Central memory CD4-positive, alpha-beta T cell (primary cell): ENCODE data around the gene EIF5A.
A peak's percentile ranks its signal among the peaks of the same experiment; 100 is the strongest.

Experiments used
- DNase-seq: peaks from one replicate; pipeline ENCODE4 v3.0.0; 2022
- total RNA-seq, 3 experiments: gene quantifications; one replicate each; lab custom pipeline; 2026; lab: John Stamatoyannopoulos, UW

Gene EIF5A
- total RNA-seq: 173 to 1,020 (median 207) reads per million in 3 experiments

DNA sequence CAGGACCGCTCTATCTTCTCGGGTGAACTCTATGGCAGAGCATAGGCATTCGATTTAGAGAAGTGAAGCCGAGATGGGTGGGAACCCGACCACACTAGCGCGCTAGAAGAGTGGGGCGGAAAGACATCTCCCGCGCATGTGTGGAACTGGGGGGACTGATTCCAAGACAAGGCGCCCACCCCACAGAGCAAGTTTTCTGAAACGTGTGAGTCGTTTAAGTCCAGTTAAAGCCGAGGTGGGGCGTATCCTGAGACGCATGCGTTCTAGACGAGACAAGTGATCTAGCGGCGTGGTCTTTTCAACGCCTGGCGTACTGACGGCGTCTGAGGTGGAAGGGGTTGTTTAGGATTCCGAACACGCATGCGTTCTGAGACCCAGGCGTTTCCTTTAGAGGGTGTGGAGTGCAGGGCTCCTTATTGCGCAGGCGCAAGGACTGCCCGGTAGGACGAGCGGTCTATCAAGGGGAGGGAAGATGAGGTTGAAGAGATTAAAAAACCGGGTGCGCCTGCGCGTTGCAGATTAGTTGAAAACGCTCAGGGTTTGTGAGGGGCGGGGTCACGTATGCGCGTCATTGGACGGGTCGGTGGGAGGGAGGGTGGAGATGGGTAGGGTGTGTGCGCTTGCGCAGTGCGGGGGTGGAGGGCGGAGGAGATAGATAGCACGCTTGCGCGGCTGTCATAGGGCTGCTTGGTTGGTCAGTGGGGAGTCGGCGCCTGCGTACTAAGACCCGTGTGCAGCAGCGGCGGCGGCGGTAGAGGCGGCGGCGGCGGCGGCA lies at the start of gene EIF5A:
Gene EIF5A, plus strand, starts transcription at position 718 of the 775 bp plus-strand sequence. CDS start 2,008 bp downstream, outside the sequence.
- DNase-seq: peak; percentile 100

DNA sequence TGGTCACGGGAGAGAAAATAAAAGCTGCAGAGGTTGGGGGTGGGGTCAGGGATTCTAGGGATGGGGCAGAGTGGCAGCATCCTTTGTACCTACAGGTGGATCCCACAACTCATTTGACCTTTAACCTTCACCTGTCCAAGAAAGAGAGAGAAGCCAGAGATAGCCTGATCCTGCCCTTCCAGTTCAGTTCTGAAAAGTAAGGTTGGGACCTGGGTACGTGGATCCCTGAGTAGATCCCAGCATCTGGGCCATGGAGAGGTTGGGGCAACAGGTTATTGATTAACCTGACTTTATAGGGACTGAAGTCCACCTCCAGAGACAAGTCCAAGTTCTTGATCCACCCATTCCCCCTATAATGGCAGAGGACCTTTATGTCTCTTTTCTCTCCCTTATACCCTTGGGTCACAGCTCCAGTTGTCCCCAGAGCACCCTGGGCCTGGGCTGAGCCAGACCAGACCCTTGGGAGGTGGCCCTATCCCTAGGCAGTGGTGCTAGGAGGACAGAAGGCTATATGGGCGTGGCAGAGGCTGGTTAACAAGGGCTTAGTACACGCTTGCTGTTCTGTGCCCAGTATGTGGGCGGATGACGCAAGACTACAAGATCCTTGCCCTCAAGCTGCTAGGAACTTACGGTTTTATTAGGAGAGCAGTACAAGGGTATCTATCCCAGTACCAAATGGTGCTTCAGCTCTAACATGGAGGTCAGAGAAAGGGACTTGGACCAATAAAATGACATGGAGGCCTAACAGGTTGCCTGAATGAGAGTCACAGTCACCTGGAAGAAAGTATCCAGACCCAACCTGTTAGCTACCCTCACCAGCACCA lies 48.5 kb upstream of the EIF5A start:
- DNase-seq: no peak

DNA sequence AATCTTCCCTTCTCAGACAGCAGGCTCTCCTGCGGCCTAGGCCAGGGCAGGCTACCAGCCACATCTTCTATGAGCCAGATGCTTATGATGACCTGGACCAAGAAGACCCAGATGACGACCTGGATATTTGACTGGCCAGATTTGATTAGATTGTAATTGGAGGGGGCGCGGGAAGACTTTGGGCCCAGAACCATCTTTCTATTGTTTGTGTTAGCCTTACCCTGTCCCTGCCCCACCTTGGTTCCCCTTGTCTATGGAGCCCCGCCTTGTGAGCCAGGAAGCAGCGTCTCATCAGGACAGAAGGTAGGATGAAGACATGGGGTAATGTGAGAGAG lies 47.9 kb upstream of the EIF5A start:
- DNase-seq: no peak

DNA sequence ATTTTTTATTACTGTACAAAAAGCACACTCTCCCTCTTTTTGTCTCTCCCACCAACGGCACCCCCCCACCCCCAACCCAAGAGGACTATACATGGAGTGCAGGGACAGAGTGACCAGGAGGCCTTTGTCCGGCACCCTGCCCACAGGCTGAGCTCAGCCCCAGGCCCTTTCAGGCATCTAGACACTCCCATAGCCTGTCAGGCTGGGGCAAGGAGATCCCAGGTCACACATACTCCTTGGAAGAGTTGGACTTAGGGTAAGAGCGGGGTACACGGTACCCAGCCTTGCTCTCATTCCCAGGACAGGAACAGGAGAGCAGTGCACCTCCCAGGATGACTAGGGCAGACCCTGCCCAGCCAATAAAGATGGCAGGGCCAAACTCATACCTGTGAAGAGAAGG lies 47.3 kb upstream of the EIF5A start:
- no peak for DNase-seq

DNA sequence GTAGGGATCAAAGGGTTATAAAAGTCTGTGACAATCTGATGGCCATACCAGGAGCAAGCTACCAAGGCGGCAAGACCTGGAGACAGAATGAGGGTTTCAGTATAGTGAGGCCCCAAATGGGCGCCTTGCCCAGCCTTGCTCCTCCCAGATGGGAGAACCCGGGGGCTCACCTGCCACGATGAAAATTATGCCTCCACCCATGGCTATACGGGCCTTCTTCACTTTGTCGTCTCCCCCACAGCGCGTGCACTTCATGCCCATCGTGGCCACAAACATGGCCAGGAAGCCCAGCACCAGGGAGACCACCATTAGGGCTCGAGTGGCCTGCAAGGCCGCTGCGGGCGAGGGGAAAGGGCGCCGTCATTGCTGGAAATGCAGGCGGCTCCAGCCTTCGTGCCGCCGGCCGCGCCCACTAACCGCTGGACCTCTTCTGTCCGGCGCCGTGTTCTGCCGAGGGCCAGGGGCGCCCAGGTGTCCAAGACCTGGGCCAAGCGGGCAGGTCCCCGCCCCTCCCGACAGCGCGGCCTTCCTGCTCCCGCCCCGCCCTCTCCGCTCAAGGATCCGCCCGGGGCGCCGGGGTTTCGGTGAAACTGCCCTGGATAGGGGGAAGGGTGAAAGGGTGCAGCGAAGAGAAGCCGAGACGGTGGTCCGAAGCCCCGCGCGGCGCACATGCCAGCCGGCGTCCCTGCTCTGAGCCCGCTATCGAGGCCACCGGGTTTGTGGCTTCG lies 46.6 kb upstream of the EIF5A start:
- peak; percentile 23 for DNase-seq

DNA sequence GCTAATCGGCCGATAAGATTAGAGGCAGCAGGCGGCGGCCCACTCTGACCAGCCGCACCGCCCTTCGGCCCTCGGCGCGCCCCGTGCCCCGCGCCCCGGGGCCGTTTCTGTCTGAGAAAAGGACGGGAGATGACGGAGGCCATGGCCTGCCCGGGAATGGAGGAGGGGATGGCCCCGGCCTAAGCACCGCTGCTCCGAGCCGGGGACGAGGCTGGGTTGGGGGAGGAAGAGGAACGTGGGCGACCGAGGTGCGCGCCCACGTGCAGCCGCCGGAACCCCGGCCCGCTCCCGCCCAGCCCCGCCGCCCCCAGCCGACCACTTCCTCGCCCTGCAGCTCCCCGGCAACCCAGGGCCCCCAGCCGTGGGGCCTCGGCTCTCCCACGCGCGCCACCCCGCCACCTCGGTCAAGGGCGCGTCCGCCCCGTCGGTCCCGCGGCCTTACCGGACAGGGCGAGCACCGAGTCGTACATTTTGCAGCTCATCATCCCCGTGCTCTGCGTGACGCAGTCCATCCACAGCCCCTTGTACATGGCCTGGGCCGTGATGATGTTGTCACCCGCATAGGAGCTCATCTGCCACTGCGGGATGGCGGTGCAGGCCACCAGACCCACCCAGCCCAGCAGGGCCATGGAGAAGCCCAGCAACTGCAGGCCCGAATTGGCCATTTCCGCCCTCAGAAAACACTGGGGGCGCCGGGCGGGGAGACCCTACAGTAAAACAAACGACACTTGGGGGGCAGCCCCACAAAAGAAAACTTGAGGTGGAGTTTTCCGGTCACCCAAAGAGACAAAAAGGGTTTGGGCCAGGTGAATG lies 45.8 kb upstream of the EIF5A start:
- peak; percentile 17 for DNase-seq

DNA sequence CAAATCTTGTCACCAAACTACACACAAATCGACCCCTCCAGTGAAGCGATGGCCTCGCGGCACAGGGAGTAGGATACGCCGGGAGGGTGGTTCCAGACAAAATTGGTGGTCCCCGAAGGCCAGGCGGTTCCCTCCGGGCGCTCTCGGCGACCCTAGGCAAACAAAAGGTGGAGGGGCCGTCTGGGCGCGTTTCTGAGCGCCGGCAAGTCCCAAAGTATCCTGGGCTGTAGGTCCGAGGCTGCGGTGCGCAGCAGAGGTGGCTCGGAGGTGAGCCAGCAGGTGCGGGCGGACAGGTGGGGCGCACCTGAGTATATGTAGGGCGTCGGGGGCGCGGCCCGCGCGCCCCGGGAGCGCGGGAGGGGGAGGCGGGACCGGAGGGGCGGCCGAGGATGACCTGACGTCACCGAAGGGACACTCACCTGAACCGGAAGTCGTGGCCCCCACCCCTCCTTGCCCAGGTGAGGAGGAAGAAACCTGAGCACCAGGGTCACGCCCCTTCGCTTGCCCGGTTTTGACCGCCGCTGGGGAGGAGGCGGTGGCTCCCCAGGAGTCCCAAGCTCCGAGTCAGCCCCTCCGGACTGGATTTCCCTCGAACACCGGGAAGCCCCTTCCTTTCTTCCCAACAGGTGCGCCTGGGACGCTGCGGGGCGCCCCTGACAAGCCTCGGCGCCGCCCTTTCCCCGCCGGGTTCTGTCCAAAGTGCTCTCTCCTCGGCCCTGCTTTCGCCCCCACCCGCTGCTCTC lies 45.1 kb upstream of the EIF5A start, which contains the start of gene CLDN7:
Gene CLDN7, minus strand, starts transcription at position 287 of the 743 bp plus-strand sequence. CDS start 435 bp downstream, outside the sequence.
- no peak for DNase-seq

DNA sequence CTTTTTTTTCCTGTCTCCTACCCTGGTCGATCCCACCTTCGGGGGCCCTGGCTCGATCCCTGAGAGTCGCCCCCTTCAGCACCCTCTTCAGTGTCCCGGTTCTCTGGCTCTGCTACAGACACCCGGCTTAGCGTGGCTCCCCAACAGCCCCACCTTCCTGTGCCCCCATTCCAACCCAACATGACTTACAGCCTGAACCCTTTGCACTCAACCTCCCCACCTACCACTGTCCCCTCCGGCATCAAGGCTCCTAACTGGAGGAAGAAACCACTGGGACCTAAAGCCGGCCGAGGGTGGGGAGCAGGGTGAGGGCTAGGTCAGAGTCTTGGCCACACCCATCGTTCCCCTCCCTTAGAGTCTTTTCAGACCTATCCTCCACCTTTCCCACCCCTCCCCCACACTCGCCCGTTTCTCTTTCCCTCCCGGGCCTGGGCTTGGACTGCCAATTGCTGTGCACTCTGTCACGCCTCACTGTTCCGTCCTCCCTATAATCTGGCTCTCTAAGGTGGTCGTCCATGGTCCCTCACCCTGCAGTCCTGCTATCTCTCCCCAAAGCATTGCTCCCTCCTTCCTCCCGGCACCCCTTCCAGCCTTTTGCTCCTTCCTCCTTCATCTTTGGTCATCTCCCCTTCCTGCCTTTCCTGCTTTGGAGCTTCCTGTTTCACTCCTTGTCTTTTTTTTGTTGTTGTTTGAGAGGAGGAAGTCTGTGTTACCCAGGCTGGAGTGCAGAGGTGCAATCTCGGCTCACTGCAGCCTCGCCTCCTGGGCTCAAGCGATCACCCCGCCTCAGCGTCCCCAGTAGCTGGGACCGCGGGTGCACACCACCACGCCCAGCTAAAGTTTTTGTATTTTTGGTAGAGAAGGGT lies 44.3 kb upstream of the EIF5A start:
- no peak for DNase-seq

DNA sequence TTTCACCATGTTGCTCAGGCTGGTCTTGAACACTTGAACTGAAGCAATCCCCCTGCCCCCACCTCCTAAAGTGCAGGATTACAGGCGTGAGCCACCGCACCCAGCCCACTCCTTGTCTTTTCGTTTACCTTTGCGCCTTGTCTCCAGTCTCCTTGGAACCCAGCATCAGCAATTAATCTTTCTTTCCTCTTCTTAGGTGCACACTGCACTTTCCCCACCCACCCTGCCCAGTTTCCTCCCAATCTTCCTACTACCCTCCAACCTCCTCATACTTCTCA lies 43.7 kb upstream of the EIF5A start:
- DNase-seq: no peak

DNA sequence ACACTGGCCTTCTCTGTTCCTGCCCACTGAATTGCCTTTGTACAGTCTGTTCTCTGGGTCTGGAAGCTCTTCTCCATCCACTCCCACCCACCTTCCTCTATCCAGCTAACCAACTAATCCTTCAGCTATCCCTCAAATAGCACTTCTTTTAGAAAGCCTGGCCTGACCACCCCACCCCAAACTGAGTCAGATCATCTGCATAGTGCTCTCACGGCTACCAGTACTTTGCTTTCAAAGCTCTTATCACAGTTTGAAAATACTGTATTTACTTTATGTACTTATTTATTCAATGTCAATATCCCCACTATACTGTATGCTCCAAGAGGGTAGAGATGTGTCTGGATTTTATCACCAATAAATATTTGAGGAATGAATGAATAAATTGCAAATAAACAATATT lies 40.6 kb upstream of the EIF5A start:
- DNase-seq: no peak

DNA sequence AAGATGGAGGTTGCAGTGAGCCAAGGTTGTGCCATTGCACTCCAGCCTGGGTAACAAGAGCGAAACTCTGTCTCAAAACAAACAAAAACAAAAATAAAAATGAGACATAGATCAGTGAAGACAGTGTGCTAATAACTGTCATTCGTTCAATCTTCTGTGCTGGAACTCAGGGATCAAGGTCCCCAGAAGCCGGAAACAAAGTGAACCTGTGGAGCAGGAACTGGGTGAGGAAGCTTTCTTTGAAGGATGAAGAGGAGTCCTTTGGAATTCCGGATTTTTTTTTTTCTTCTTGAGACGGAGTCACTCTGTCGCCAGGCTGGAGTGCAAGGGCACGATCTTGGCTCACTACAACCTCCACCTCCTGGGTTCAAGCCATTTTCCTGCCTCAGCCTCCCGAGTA lies 28.0 kb upstream of the EIF5A start:
- DNase-seq: no peak

DNA sequence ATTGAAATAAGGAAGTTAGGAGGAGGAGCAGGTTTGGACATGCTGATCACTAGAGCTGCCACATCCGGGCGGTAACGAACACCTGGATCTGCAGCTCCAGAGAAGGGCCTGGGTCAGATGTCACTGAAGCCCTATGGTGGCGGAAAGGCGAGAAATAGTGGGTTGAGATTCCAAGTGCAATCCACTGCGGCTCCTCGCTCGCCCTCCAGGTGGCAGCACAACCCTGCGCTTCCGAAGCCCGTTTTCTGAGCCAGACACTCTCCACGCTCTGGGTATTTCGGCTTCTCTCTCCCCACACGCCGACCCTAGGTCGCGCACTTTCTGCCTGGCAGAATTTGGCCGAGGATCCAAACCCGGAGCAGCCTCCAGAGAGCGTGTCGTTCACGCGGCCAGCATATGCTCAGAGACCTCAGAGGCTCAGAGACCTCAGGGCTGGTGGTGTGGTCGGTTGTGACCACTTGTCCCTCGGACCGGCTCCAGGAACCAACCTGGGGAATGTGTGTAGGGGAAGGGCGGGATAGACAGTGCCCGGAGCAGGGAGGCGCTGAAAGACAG lies 26.8 kb upstream of the EIF5A start:
- DNase-seq: peak; percentile 81

DNA sequence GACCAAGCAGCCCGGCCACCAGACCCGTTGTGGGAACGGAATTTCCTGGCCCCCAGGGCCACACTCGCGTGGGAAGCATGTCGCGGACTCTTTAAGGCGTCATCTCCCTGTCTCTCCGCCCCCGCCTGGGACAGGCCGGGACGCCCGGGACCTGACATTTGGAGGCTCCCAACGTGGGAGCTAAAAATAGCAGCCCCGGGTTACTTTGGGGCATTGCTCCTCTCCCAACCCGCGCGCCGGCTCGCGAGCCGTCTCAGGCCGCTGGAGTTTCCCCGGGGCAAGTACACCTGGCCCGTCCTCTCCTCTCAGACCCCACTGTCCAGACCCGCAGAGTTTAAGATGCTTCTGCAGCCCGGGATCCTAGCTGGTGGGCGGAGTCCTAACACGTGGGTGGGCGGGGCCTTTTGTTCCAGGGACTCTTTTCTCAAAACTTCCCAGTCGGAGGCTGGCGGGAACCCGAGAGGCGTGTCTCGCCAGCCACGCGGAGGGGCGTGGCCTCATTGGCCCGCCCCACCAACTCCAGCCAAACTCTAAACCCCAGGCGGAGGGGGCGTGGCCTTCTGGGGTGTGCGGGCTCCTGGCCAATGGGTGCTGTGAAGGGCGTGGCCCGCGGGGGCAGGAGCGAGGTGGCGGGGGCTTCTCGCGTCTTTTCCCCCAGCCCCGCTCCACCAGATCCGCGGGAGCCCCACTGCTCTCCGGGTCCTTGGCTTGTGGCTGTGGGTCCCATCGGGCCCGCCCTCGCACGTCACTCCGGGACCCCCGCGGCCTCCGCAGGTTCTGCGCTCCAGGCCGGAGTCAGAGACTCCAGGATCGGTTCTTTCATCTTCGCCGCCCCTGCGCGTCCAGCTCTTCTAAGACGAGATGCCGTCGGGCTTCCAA lies 26.1 kb upstream of the EIF5A start, which contains the start of gene SLC2A4:
Gene SLC2A4, plus strand, starts transcription at position 645 of the 879 bp plus-strand sequence. Its CDS starts 217 bp downstream, at position 862.
- DNase-seq: peak; percentile 65

DNA sequence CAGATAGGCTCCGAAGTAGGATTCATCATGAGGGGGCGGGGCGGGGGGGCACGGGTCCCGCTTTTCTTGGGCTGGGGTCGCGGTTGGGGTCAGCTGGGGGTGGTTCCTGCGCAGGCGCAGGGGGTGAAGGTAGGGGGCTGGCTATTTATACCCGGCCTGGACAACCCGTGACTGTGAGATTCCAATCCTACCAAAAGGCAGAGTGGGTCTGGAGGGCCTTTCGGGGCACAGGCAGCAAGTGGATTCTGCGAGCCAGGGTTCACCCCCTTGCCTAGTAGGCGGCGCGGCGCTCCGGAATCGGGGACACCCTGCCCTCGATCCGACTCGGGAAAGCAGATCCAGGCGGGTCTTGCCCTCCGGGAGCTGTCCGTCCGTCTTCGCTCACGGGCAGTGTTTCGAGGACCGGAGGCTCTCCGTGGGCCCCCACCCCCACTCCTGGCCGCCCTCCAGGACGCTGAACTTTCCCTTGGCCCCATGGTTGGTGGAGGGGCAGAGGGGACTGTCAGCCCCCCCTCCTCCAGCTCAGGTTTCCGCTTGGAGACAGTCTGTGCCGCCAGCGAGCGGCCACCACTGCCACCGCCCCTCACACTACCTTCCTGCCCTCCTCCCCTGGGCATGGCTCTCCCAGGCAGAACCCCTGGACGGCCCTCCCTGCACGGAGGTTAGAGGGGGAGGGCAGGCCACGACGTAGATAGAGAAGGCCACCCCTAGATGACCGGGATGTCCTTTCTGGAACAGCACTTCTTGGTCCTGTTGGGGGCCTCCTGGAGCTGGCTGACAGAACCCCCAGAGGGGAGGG lies 25.3 kb upstream of the EIF5A start:
- DNase-seq: no peak

DNA sequence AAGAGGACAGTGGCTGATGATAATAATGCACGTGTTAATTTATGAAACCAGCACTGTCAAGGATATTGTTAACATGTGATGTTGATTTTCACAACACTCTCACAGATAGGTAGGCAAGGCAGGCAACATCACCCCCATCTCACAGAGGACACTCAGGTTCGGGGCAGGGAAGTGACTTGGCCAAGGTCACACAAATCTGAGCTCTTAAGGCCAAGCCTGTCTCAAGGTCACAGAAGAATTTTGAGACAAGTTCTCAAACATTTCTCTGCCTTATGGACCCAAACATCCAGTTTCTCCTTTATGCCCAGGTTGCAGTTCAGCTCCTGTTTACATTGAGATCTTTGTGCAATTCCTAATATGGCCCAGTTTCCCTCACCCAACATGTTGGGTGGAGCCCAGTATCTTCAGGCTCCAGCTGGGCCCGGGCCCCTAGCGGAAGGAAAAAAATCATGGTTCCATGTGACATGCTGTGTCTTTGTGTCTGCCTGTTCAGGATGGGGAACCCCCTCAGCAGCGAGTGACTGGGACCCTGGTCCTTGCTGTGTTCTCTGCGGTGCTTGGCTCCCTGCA lies 24.6 kb upstream of the EIF5A start:
- no peak for DNase-seq

DNA sequence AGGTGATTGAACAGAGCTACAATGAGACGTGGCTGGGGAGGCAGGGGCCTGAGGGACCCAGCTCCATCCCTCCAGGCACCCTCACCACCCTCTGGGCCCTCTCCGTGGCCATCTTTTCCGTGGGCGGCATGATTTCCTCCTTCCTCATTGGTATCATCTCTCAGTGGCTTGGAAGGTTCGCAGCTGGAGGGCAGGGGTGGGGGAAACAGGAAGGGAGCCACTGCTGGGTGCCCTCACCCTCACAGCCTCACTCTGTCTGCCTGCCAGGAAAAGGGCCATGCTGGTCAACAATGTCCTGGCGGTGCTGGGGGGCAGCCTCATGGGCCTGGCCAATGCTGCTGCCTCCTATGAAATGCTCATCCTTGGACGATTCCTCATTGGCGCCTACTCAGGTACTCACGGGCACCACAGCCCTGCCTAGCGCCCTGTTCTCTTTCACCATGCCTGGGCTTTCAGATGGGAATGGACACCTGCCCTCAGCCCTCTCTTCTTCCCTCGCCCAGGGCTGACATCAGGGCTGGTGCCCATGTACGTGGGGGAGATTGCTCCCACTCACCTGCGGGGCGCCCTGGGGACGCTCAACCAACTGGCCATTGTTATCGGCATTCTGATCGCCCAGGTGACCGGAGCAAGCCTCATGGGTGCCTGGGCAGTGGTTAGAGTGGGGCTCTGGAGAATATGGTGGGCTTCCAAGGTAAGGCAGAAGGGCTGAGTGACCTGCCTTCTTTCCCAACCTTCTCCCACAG lies 23.8 kb upstream of the EIF5A start:
- DNase-seq: no peak

DNA sequence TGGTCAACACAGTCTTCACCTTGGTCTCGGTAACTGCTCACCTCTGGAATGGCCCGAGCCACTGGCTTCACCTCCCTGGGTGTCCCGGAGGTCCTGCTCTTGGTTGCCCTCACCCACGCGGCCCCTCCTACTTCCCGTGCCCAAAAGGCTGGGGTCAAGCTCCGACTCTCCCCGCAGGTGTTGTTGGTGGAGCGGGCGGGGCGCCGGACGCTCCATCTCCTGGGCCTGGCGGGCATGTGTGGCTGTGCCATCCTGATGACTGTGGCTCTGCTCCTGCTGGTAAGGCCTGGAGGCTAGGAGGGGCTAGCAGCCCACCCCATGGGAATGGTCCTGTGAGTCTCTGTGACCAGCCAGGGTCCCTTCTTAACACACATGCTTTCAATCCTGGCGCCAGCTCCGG lies 22.5 kb upstream of the EIF5A start:
- DNase-seq: no peak
